ENCODE results near the gene SLC10A6. TPM values are rescaled to one million over a fixed set of nuclear protein-coding genes. Genes with fewer than 3 reads are reported as not detected.

SLC10A6 gene
- total RNA-seq, 2 experiments from 2014 or later = not detected

DNA sequence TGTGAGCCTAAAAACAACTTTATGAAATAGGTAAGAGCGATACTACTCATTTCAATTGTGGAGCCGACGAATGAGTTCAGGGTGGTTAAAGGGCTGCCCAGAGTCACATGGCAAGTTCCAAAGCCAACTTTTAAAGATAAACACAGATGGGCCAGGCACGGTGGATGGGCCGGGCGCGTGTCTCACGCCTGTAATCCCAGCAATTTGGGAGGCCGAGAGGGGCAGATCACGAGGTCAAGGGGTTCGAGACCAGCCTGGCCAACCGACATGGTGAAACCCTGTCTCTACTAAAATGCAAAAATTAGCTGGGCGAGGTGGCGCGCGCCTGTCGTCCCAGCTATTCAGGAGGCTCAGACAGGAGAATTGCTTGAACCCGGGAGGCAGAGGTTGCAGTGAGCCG lies 44.0 kb upstream of the SLC10A6 start:
- Histone ChIP-seq H3K9me2 (ENCODE audit: insufficient read depth, low read length) (no peaks in the 10 kb centered on the region), H4K20me1 (ENCODE audit: insufficient read depth, low read length) (no peaks in the 10 kb centered on the region), H3K79me2 (ENCODE audit: insufficient read depth, low read depth, low read length) (no peaks in the 10 kb centered on the region), H2AFZ (ENCODE audit: low read length) (no peak overlapping the region), H3K4me3 (ENCODE audit: low read depth, low read length, poor library complexity, severe bottlenecking) (no peak overlapping the region), H3K4me2 (ENCODE audit: low read length) (no peak overlapping the region), H3K36me3 (ENCODE audit: insufficient read depth, low read length) (no peaks in the 10 kb centered on the region), H3K9me3 (ENCODE audit: low read length) (no peaks in the 10 kb centered on the region), H3K4me1 (ENCODE audit: insufficient read depth, low read length, poor library complexity, severe bottlenecking) (no peaks in the 10 kb centered on the region), H3K27ac (ENCODE audit: low read depth, low read length, poor library complexity, severe bottlenecking) (no peak overlapping the region)
- TF ChIP-seq, protein P1, sequence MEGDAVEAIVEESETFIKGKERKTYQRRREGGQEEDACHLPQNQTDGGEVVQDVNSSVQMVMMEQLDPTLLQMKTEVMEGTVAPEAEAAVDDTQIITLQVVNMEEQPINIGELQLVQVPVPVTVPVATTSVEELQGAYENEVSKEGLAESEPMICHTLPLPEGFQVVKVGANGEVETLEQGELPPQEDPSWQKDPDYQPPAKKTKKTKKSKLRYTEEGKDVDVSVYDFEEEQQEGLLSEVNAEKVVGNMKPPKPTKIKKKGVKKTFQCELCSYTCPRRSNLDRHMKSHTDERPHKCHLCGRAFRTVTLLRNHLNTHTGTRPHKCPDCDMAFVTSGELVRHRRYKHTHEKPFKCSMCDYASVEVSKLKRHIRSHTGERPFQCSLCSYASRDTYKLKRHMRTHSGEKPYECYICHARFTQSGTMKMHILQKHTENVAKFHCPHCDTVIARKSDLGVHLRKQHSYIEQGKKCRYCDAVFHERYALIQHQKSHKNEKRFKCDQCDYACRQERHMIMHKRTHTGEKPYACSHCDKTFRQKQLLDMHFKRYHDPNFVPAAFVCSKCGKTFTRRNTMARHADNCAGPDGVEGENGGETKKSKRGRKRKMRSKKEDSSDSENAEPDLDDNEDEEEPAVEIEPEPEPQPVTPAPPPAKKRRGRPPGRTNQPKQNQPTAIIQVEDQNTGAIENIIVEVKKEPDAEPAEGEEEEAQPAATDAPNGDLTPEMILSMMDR (conservative IDR thresholded peaks at IDR 0.05; ENCODE audit: low read length) = no peak
- TF ChIP-seq EZH2phosphoT487 (IDR thresholded peaks at IDR 0.05; ENCODE audit: borderline replicate concordance, low read depth, low read length) = no peak
- intact Hi-C loops (cut with micrococcal nuclease; ENCODE audit: unreplicated experiment) = no loop called here
- CTCF ChIA-PET (ENCODE audit: unreplicated experiment) = no interaction called here
- POLR2A ChIA-PET = no interaction called here
- no peak for DNase-seq (ENCODE audit: low spot score)
- BruUV-seq (replicated peaks) = no TSS peak

- no peaks in the 10 kb centered on the region for H3K36me3 ChIP-seq (ENCODE audit: insufficient read depth, low read length)
- no peak overlapping the region for H2AFZ ChIP-seq (ENCODE audit: low read length)
- POLR2A ChIA-PET = no interaction called here
- H3K4me1 ChIP-seq (ENCODE audit: insufficient read depth, low read length, poor library complexity, severe bottlenecking) = no peaks in the 10 kb centered on the region
- H3K4me3 ChIP-seq (ENCODE audit: low read depth, low read length, poor library complexity, severe bottlenecking) = peak overlapping the region; percentile 40
- DNase-seq (ENCODE audit: low spot score) = no peak
- no peaks in the 10 kb centered on the region for H3K9me2 ChIP-seq (ENCODE audit: insufficient read depth, low read length)
- H3K27ac ChIP-seq (ENCODE audit: low read depth, low read length, poor library complexity, severe bottlenecking) = no peak overlapping the region
- H4K20me1 ChIP-seq (ENCODE audit: insufficient read depth, low read length) = no peaks in the 10 kb centered on the region
- H3K9me3 ChIP-seq (ENCODE audit: low read length) = no peaks in the 10 kb centered on the region
- no peaks in the 10 kb centered on the region for H3K79me2 ChIP-seq (ENCODE audit: insufficient read depth, low read depth, low read length)
- intact Hi-C loops (cut with micrococcal nuclease; ENCODE audit: unreplicated experiment) = no loop called here
- no TSS peak for BruUV-seq (replicated peaks)
- CTCF ChIA-PET (ENCODE audit: unreplicated experiment) = no interaction called here
- TF ChIP-seq EZH2phosphoT487 (IDR thresholded peaks at IDR 0.05; ENCODE audit: borderline replicate concordance, low read depth, low read length) = no peak
- TF ChIP-seq, protein P1 (conservative IDR thresholded peaks at IDR 0.05; ENCODE audit: low read length) = no peak
- peak overlapping the region; percentile 38; the same call in 1 of the 2 replicates for H3K4me2 ChIP-seq (ENCODE audit: low read length)
Measured at GRCh38 chr4:86892636-86892960, 43.4 kb upstream of the SLC10A6 start.

- Histone ChIP-seq H3K9me3 (ENCODE audit: low read length) (no peaks in the 10 kb centered on the region), H3K4me1 (ENCODE audit: insufficient read depth, low read length, poor library complexity, severe bottlenecking) (no peaks in the 10 kb centered on the region), H3K4me2 (ENCODE audit: low read length) (peak within 1 kb of the TSS; percentile 38; the same call in 1 of the 2 replicates), H3K27ac (ENCODE audit: low read depth, low read length, poor library complexity, severe bottlenecking) (no peak within 1 kb of the TSS), H4K20me1 (ENCODE audit: insufficient read depth, low read length) (no peaks in the 10 kb centered on the region), H3K9me2 (ENCODE audit: insufficient read depth, low read length) (no peaks in the 10 kb centered on the region), H3K79me2 (ENCODE audit: insufficient read depth, low read depth, low read length) (no peaks in the 10 kb centered on the region), H2AFZ (ENCODE audit: low read length) (no peak within 1 kb of the TSS), H3K4me3 (ENCODE audit: low read depth, low read length, poor library complexity, severe bottlenecking) (peak within 1 kb of the TSS; percentile 40), H3K36me3 (ENCODE audit: insufficient read depth, low read length) (no peaks in the 10 kb centered on the region)
- ChIA-PET POLR2A (no interaction called here), CTCF (ENCODE audit: unreplicated experiment) (no interaction called here)
- intact Hi-C loops (cut with micrococcal nuclease; ENCODE audit: unreplicated experiment) = no loop called here
- BruUV-seq (replicated peaks) = no TSS peak
- TF ChIP-seq EZH2phosphoT487 (IDR thresholded peaks at IDR 0.05; ENCODE audit: borderline replicate concordance, low read depth, low read length) = no peak
- TF ChIP-seq, protein P1 (conservative IDR thresholded peaks at IDR 0.05; ENCODE audit: low read length) = no peak
- DNase-seq (ENCODE audit: low spot score) = no peak
Measured at GRCh38 chr4:86891762-86892635, 42.8 kb upstream of the SLC10A6 start, which contains the start of gene C4orf36. TSS of gene C4orf36 (minus strand) at chr4:86892422. CDS start at chr4:86891520, 902 bp downstream.

Measured in OCI-LY7 (cell line).